DOHH2 (cell line): Measurements from ENCODE around the gene DHRS7B.

Experiments used
- H3F3A ChIP-seq: fragments of 200-600 bp; sonication (generic), shearing (Covaris generic); 2 replicates; pipeline ENCODE4 v1.6.0; 2016; ENCODE audit warnings: antibody characterized with exemption, mild to moderate bottlenecking; ENCODE audit not compliant: control insufficient read depth, insufficient read depth
- H3K27ac ChIP-seq: fragments of 200-600 bp; sonication (generic); 2 replicates; pipeline ENCODE4 v1.5.1; 2014; ENCODE audit warnings: low read depth, mild to moderate bottlenecking, low read length, moderate library complexity
- H3K27me3 ChIP-seq: fragments of 200-600 bp; sonication (generic); 2 replicates; pipeline ENCODE4 v1.6.1; 2014; ENCODE audit warnings: mild to moderate bottlenecking, low read length, mixed read lengths; ENCODE audit not compliant: control insufficient read depth
- H3K36me3 ChIP-seq: fragments of 200-600 bp; sonication (generic); 2 replicates; pipeline ENCODE4 v1.6.1; 2014; ENCODE audit warnings: mild to moderate bottlenecking, low read length, moderate library complexity, mixed read lengths; ENCODE audit not compliant: control insufficient read depth
- H3K4me1 ChIP-seq: fragments of 200-600 bp; sonication (generic); 2 replicates; pipeline ENCODE4 v1.6.1; 2014; ENCODE audit warnings: mild to moderate bottlenecking, low read length, mixed read lengths; ENCODE audit not compliant: control insufficient read depth
- H3K4me2 ChIP-seq: fragments of 200-600 bp; sonication (generic); 2 replicates; pipeline ENCODE4 v1.6.0; 2014; ENCODE audit warnings: mild to moderate bottlenecking, low read length, moderate library complexity
- H3K4me3 ChIP-seq: fragments of 200-600 bp; sonication (generic); 2 replicates; pipeline ENCODE4 v1.5.1; 2014; ENCODE audit warnings: mild to moderate bottlenecking, low read length, mixed read lengths
- H3K79me2 ChIP-seq: fragments of 200-600 bp; sonication (generic); 2 replicates; pipeline ENCODE4 v1.6.1; 2014; ENCODE audit warnings: mild to moderate bottlenecking, low read length, mixed read lengths; ENCODE audit not compliant: control insufficient read depth
- H3K9me2 ChIP-seq: fragments of 200-600 bp; sonication (generic); replicated peaks from 2 replicates; pipeline ENCODE4 v1.6.1; 2014; ENCODE audit warnings: mild to moderate bottlenecking, low read length, mixed read lengths; ENCODE audit not compliant: control insufficient read depth
- H3K9me3 ChIP-seq: fragments of 200-600 bp; sonication (generic); 2 replicates; pipeline ENCODE4 v1.6.1; 2014; ENCODE audit warnings: antibody characterized with exemption, low read length, mixed read lengths; ENCODE audit not compliant: control insufficient read depth, insufficient read depth
- H4K20me1 ChIP-seq: fragments of 200-600 bp; sonication (generic); 2 replicates; pipeline ENCODE4 v1.6.0; 2014; ENCODE audit warnings: low read depth, mild to moderate bottlenecking, antibody characterized with exemption, low read length, moderate library complexity; ENCODE audit not compliant: control insufficient read depth, insufficient read depth
- EZH2phosphoT487 ChIP-seq: fragments of 200-600 bp; sonication (generic); IDR thresholded peaks from 2 replicates; pipeline ENCODE4 v1.6.1; 2017; ENCODE audit warnings: borderline replicate concordance, mild to moderate bottlenecking, antibody characterized with exemption, low read length, moderate library complexity, mixed read lengths
- TF ChIP-seq, protein P1 (sequence below): fragments of 200-600 bp; sonication (generic); IDR thresholded peaks from one replicate; pipeline ENCODE4 v1.5.1; 2014; ENCODE audit warnings: antibody characterized with exemption, mild to moderate bottlenecking, low read depth, low read length; ENCODE audit not compliant: poor library complexity, severe bottlenecking

Gene DHRS7B

DNA sequence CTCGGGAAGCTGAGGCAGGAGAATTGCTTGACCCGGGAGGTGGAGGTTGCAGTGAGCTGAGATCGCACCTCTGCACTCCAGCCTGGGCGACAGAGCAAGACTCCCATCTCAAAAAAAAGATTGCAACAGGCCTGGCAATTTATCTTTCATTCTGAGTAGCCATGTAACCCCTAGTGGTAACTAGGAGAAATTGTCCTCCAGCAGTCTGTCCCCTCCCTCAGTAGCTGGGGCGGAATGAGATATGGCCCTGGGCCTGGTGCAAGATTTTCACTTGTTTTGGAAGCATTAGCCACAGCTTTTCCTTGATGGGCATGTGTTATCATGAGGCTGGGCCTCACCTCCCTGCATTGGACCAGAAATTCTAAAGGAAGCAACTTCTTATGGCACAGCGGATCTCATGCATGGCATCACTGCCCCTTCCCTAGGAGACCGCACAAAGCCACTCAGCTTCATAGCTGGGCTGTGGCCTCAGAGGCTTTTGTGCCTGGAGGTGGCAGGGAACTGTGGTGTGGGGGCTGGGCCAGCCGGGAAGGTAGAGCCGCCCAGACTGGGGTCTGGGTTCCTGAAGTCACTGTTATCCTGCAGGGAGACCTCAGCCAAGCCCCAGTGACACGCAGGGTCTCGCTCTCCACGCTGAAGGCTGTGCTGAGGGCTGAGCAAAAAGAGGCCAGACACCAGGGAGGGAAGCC, 113.1 kb downstream of the DHRS7B start:
- Histone ChIP-seq H3K27ac (no peak overlapping the region), H3K4me1 (no peaks in the 10 kb centered on the region), H4K20me1 (no peaks in the 10 kb centered on the region), H3F3A (no peaks in the 10 kb centered on the region), H3K36me3 (no peaks in the 10 kb centered on the region), H3K4me3 (no peak overlapping the region), H3K27me3 (peaks cover 4% of the 10 kb centered on the region; the same call in 1 of the 2 replicates), H3K4me2 (no peak overlapping the region), H3K79me2 (no peaks in the 10 kb centered on the region), H3K9me2 (no peaks in the 10 kb centered on the region), H3K9me3 (no peaks in the 10 kb centered on the region)
- no peak for TF ChIP-seq EZH2phosphoT487
- TF ChIP-seq, protein P1, sequence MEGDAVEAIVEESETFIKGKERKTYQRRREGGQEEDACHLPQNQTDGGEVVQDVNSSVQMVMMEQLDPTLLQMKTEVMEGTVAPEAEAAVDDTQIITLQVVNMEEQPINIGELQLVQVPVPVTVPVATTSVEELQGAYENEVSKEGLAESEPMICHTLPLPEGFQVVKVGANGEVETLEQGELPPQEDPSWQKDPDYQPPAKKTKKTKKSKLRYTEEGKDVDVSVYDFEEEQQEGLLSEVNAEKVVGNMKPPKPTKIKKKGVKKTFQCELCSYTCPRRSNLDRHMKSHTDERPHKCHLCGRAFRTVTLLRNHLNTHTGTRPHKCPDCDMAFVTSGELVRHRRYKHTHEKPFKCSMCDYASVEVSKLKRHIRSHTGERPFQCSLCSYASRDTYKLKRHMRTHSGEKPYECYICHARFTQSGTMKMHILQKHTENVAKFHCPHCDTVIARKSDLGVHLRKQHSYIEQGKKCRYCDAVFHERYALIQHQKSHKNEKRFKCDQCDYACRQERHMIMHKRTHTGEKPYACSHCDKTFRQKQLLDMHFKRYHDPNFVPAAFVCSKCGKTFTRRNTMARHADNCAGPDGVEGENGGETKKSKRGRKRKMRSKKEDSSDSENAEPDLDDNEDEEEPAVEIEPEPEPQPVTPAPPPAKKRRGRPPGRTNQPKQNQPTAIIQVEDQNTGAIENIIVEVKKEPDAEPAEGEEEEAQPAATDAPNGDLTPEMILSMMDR = peak; percentile 52

DNA sequence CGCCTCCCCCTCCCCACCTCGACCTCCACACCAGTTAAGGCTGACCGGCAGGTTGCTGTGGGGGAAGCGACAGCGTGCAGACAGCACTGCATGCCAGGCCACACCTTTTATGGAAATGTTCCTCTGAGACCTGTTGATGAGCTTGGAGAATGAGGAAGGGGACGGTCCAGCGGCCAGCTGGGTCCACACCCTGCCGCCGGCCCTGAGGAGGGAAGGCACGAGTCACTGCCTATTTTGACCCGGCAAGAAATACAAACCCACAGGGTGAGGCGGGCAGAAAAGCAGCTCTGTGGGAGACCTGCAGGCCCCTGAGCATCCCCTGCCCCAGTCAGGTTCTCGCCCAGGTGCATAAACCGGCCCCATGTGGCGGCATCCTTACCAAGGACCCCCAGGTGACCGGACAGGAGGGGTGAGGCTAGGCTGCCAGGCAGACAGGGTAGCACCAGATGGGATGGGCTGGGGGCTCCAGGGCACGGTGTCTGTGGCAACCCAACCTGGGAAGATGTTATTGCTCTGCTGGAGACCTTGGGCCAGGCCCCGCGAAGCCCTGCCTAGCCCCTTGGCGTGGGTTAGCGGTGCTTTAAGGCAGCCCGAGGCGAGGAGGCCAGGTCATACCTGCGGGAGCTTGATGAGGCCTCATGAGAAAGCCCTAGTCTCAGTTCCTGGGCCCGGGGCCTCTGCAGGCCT, 113.7 kb downstream of the DHRS7B start:
- H3F3A ChIP-seq = no peaks in the 10 kb centered on the region
- H3K4me1 ChIP-seq = no peaks in the 10 kb centered on the region
- H3K27ac ChIP-seq = no peak overlapping the region
- no peak for TF ChIP-seq EZH2phosphoT487
- TF ChIP-seq, protein P1 = no peak
- H3K4me2 ChIP-seq = no peak overlapping the region
- H4K20me1 ChIP-seq = no peaks in the 10 kb centered on the region
- no peak overlapping the region for H3K4me3 ChIP-seq
- peaks cover 4% of the 10 kb centered on the region; the same call in 1 of the 2 replicates for H3K27me3 ChIP-seq
- H3K9me3 ChIP-seq = no peaks in the 10 kb centered on the region
- no peaks in the 10 kb centered on the region for H3K79me2 ChIP-seq
- H3K36me3 ChIP-seq = no peaks in the 10 kb centered on the region
- H3K9me2 ChIP-seq = no peaks in the 10 kb centered on the region
